Activated B cell treated with CpG ODN at 0.5 μM for 24 hours (primary cell): Measurements from ENCODE around the gene KDM3B. TPM values are rescaled to one million over a fixed set of nuclear protein-coding genes. Genes with fewer than 3 reads are reported as not detected.

Experiments used
- ATAC-seq: fragments of 200-7000 bp; cut with Tn5 transposase; one replicate; pipeline ENCODE4 v1.10.0; 2021; ENCODE audit warnings: low read depth, mild to moderate bottlenecking, moderate library complexity
- CTCF ChIA-PET: fragments of 350-600 bp; sonication (Branson Sonifier 250); formaldehyde crosslinking; loops from one replicate; lab custom pipeline; 2021; ENCODE audit warnings: antibody characterized with exemption; lab: Charles Lee
- POLR2A ChIA-PET: fragments of 350-600 bp; sonication (Branson Sonifier 250); formaldehyde crosslinking; loops from one replicate; lab custom pipeline; 2021; ENCODE audit warnings: antibody characterized with exemption; lab: Charles Lee
- DNase-seq: peaks from one replicate; pipeline ENCODE4 v3.0.0; 2022
- H3K27ac Mint-ChIP-seq: one replicate; pipeline ENCODE4 v1.8.0; 2020; ENCODE audit warnings: mixed read lengths
- H3K27me3 Mint-ChIP-seq: one replicate; pipeline ENCODE4 v1.8.0; 2021; ENCODE audit warnings: mixed read lengths
- H3K36me3 Mint-ChIP-seq: one replicate; pipeline ENCODE4 v1.8.0; 2021; ENCODE audit warnings: low read depth, mixed read lengths
- H3K4me1 Mint-ChIP-seq: one replicate; pipeline ENCODE4 v1.8.0; 2021; ENCODE audit warnings: mixed read lengths
- H3K4me3 Mint-ChIP-seq: one replicate; pipeline ENCODE4 v1.8.0; 2020; ENCODE audit warnings: mild to moderate bottlenecking, mixed read lengths
- H3K9me3 Mint-ChIP-seq: one replicate; pipeline ENCODE4 v1.8.0; 2020; ENCODE audit warnings: mixed read lengths
- intact Hi-C: fragments of 100-400 bp; cut with micrococcal nuclease; formaldehyde crosslinking; loops from one replicate; pipeline ENCODE4 v1.15.1; 2024
- total RNA-seq: library from RNA; stranded (reverse); gene quantifications from 2 replicates; pipeline ENCODE4 v1.2.3, GENCODE V29; 2022
- TF ChIP-seq, protein P1 (sequence below): fragments of 200-600 bp; IDR thresholded peaks from one replicate; pipeline ENCODE4 v1.8.0; 2022; ENCODE audit warnings: antibody characterized with exemption, mild to moderate bottlenecking

KDM3B gene
- total RNA-seq, 1 donor from 2014 or later: 94.0 TPM

DNA sequence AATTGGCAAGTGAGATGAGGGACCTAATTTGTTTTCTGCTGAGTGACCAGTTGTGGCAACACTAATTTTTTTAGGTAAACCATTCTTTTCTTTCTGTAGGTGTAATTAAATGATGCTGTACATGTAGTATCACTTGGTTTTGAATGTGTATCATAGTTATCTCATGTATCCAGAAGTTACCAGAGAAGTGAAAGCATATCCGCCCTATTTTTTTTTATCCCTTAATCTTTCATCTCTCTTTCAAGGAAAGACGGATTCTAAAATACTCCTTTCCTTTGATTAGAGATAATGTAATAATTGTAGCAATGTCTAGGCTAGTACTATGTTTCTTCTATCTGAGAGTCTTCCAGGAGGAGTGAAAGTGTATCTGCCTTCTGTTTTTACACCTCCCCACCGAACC is 7.1 kb downstream of the KDM3B start:
- CTCF ChIA-PET: no interaction called here
- Mint-ChIP-seq H3K4me1 (peaks cover 47% of the 10 kb centered on the region), H3K36me3 (peaks cover 22% of the 10 kb centered on the region), H3K4me3 (no peak overlapping the region), H3K9me3 (no peaks in the 10 kb centered on the region), H3K27me3 (no peaks in the 10 kb centered on the region), H3K27ac (no peak overlapping the region)
- TF ChIP-seq, protein P1, sequence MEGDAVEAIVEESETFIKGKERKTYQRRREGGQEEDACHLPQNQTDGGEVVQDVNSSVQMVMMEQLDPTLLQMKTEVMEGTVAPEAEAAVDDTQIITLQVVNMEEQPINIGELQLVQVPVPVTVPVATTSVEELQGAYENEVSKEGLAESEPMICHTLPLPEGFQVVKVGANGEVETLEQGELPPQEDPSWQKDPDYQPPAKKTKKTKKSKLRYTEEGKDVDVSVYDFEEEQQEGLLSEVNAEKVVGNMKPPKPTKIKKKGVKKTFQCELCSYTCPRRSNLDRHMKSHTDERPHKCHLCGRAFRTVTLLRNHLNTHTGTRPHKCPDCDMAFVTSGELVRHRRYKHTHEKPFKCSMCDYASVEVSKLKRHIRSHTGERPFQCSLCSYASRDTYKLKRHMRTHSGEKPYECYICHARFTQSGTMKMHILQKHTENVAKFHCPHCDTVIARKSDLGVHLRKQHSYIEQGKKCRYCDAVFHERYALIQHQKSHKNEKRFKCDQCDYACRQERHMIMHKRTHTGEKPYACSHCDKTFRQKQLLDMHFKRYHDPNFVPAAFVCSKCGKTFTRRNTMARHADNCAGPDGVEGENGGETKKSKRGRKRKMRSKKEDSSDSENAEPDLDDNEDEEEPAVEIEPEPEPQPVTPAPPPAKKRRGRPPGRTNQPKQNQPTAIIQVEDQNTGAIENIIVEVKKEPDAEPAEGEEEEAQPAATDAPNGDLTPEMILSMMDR: no peak
- DNase-seq: no peak
- POLR2A ChIA-PET: no interaction called here
- intact Hi-C loops: loop anchor here (10.0 kb wide), 1 partner anchor 935 kb away; the partner anchor contains the start of gene MATR3
- no peak for ATAC-seq

DNA sequence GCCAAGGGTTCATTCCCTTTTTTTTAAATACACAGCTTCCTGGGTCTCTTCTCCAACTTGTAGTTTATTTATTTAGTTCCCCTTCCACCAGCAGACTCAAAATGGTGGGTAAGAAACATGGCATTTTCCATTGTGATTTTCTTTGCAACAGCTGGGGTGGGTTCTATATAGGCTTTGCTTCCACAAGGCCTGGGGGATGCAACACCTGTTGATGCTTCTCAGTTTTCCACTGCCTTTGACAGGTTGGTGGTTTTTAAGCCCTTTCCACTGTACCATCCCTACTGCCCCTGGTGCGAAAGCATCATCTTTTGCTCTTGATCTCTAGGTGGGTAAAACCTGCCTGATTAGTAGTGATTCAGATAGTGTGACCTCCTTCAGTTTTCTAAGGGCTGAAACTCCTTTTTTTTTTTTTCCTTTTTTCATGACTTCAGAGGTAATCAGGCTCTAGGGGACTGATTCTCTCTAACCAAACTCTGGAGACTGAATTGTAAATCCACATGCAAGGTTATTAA is 8.5 kb downstream of the KDM3B start:
- Mint-ChIP-seq H3K36me3 (peaks cover 19% of the 10 kb centered on the region), H3K27ac (peak overlapping the region; percentile 8), H3K4me3 (peak overlapping the region; percentile 12), H3K4me1 (peaks cover 35% of the 10 kb centered on the region), H3K9me3 (no peaks in the 10 kb centered on the region), H3K27me3 (no peaks in the 10 kb centered on the region)
- ATAC-seq: no peak
- intact Hi-C loops: no loop called here
- TF ChIP-seq, protein P1: no peak
- POLR2A ChIA-PET: no interaction called here
- CTCF ChIA-PET: no interaction called here
- DNase-seq: no peak

DNA sequence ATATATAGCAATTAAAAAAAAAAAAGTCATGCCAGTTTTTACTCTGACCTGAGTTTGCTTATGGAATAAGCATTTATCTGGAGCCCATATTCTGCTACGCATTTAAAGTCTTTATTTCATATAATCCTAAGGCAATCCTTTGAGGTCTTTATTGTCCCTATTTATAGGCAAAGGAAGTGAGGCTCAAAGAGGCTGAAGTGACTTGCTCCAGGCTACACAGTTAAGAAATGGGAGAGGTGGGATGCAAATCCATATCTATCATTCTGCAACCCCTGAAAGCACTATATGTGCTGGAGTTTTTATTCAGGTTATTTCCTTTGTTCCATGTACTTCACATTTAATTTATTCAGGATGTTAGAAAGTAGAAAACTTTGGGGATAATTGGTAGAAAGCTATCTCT is 12.1 kb downstream of the KDM3B start:
- H3K27ac Mint-ChIP-seq: no peak overlapping the region
- TF ChIP-seq, protein P1: no peak
- no peak for DNase-seq
- no peak for ATAC-seq
- H3K4me1 Mint-ChIP-seq: peaks cover 54% of the 10 kb centered on the region
- intact Hi-C loops: no loop called here
- POLR2A ChIA-PET: no interaction called here
- H3K4me3 Mint-ChIP-seq: no peak overlapping the region
- H3K36me3 Mint-ChIP-seq: peaks cover 16% of the 10 kb centered on the region
- CTCF ChIA-PET: interaction anchor here (0.8 kb wide), 1 partner anchor 12 kb away, joined by 3 read pairs; no protein-coding TSS in a partner anchor
- no peaks in the 10 kb centered on the region for H3K27me3 Mint-ChIP-seq
- H3K9me3 Mint-ChIP-seq: no peaks in the 10 kb centered on the region

DNA sequence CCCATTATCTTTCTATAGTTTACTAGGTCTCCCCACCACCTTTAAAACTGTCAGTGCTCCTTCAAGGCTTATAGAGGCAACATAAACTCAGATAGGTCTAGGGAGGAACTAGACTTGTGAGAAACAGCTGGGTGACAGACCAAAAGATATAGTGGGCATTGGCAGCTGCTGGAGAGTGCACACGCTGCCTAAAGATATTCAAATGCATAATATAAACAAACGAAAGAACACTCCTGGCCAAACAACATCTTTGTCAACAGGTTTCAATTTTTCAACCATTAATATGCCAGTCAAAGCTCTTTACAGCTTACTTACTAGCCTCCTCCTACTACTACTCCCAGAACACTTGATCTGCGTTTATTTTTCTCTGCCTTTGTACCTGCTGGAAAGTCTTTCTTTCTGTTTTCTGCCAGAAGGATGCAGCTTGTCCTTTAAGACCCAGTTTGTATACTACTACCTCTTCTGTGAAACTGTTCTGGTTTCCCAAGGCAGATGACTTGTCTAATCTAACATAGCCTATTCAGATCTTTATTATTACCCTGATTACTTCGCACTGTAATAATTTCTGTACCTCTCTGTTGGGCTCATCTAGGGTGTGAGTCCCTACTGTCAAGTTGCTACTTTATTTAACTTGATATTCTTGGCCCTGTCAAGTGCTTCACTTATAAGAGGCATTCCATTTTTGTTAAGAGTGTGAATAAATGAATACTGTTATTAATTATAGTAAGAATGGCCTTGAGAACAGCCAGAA is 14.3 kb downstream of the KDM3B start:
- H3K4me3 Mint-ChIP-seq: no peak overlapping the region
- H3K4me1 Mint-ChIP-seq: peaks cover 48% of the 10 kb centered on the region
- intact Hi-C loops: no loop called here
- CTCF ChIA-PET: interaction anchor here (1.0 to 7.6 kb wide), 2 partner anchors 13 to 181 kb away, joined by 3 to 61 read pairs; partner anchors contain the start of gene KDM3B
- no peaks in the 10 kb centered on the region for H3K27me3 Mint-ChIP-seq
- H3K36me3 Mint-ChIP-seq: peaks cover 9% of the 10 kb centered on the region
- POLR2A ChIA-PET: interaction anchor here (1.3 kb wide), 1 partner anchor 14 kb away, joined by 4 read pairs; no protein-coding TSS in a partner anchor
- no peak for ATAC-seq
- no peak for DNase-seq
- no peaks in the 10 kb centered on the region for H3K9me3 Mint-ChIP-seq
- TF ChIP-seq, protein P1: no peak
- no peak overlapping the region for H3K27ac Mint-ChIP-seq

DNA sequence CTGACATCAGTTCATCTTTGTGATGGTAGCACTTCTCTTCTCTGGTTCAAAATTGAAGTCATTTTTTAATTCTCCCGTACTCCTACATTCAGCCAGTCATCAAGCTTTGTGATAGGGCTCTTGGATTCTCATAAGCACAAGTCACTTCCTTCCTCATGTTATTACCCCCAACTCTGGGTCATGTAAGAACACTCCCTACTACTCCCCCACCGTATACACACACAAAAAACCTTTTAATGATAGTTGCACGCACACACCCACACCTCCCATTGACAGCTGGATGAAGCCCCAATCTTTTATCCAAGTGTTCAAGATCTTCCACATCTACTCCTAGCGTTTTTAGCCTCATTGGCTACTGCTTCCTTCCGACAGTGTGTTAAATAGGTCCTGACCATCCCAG is 16.8 kb downstream of the KDM3B start:
- ATAC-seq (no peak), DNase-seq (no peak)
- Mint-ChIP-seq H3K27me3 (no peaks in the 10 kb centered on the region), H3K4me3 (peak overlapping the region; percentile 35), H3K27ac (peak overlapping the region; percentile 42), H3K9me3 (no peaks in the 10 kb centered on the region), H3K4me1 (peaks cover 51% of the 10 kb centered on the region), H3K36me3 (peaks cover 18% of the 10 kb centered on the region)
- ChIA-PET POLR2A (interaction anchor here (0.5 to 5.2 kb wide), 4 partner anchors 12 to 1746 kb away, joined by 4 to 41 read pairs (median 7); partner anchors contain the start of gene KDM3B), CTCF (interaction anchor here (7.6 kb wide), 1 partner anchor 16 kb away, joined by 61 read pairs; the partner anchor contains the start of gene KDM3B)
- intact Hi-C loops: loop anchor here (1.0 kb wide), 1 partner anchor 16 kb away; no protein-coding TSS in a partner anchor
- TF ChIP-seq, protein P1: no peak
